OCI-M1 (cell line): ENCODE measurements around the gene TTLL10.
"Not testable (repeated sequence)": the region's sequence is repeated elsewhere in the genome, so short reads cannot be mapped to it uniquely, and the experiment has no call there.

Source experiments
- DNase-seq: peaks from one replicate; lab custom pipeline; 2025; lab: John Stamatoyannopoulos, UW

TTLL10 gene

DNA sequence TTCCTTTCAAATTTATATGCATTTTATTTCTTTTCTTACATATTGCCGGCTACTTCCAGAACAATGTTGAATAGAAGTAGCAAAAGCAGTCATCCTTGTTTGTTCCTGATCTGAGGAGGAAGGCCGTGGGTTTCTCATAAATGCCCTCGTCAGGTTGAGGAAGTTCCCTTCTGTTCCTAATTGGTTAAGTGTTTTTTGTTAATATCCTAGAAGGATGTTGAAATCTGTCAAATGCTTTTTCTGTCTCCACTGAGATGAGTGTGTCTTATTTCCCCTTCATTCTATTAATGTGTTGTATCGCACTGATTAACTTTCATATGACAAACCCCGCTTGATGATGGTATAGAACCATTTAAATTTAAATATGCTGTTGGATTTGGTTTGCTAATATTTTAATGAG is 15.4 kb downstream of the TTLL10 start:
- no peak for DNase-seq

DNA sequence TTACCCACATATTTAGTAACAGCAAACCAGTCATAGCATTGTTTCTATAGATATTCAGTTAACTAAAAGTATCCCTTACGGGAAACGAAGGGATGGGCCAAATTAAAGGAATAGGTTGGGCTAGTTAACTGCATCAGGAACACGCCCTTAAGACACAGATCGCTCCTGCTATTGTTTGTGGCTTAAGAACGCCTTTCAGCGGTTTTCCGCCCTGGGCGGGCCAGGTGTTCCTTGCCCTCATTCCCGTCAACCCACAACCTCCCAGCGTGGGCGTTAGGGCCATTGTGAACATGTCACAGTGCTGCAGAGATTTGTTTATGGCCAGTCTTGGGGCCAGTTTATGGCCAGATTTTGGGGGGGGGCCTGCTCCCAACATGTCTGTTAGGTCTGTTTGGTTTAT is 18.1 kb downstream of the TTLL10 start:
- DNase-seq: no peak

DNA sequence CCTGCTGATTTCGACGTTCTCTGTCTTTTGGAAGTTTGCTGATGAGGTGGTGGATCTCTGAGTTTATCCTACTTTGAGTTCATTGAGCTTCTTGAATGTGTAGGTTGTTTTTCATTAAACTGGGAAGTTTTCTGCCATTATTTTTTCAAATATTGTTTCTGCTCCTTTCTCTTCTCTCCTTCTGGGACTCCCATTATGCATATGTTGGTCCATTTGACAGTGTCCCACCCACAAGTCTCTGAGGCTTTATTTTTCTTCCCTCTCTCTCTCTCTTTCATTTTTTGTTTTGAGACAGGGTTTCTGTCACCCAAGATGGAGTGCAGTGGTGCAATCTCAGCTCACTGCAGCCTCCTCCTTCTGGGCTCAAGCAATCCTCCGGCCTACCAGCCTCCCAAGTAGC is 21.0 kb downstream of the TTLL10 start:
- no peak for DNase-seq

DNA sequence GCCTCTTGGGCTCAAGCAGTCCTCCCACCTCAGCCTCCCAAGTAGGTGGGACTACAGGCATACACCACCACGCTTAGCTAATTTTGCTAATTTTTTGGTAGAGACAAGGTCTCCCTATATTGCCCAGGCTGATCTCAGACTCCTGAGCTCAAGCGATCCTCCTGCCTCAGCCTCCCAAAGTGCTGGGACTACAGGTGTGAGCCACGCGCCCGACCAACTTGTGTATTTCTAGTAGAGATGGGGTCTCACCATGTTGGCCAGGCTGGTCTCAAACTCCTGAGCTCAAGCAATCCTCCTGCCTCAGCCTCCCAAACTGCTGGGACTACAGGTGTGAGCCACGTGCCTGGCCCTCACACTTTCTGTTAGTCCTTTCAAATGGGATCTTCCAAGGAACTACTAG is 22.0 kb downstream of the TTLL10 start:
- DNase-seq: not testable (repeated sequence)

DNA sequence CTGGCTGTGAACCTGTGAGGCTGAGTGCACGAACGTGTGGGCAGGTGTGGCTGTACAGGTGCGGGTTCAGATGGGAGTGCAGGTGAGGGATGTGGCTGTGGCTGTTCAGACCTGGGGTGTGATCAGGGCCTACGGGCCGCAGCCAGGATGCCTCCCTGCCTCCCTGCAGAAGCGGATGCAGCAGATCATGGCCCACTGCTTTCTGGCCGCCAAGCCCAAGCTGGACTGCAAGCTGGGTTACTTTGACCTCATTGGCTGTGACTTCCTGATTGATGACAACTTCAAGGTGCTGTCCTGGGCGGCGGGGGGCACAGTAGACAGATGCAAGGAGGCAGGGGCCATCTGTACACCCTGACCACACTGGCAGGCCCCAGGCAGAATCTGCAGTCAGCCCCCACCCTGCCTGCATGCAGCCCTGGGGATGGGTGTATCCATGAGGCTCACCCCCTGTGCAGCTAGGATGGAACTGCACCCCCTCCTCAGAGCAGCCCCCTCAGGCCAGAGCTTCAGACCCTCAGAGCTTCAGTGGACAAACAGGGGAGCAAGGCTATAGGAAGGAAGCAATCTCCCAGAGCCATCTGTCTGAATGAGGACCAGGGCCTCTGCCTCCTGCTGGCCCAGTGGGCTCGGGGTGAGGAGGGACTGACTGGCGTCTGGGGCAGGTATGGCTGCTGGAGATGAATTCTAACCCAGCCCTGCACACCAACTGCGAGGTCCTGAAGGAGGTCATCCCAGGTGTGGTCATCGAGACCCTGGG is 22.9 kb downstream of the TTLL10 start:
- no peak for DNase-seq

DNA sequence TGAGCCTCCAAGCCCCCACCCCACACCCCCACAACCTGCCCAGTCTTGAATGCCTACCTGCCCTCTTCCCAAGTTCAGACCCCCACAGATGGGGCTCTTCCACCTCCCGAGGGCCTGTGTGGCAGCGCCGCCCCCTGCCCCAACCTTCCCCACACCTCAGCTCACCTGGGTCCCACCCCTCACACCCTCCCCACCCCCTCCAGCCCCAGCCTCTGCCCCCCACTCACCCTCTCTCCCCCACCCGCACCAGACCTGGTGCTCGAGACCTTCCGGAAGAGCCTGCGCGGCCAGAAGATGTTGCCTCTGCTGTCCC is 23.5 kb downstream of the TTLL10 start:
- DNase-seq: no peak

DNA sequence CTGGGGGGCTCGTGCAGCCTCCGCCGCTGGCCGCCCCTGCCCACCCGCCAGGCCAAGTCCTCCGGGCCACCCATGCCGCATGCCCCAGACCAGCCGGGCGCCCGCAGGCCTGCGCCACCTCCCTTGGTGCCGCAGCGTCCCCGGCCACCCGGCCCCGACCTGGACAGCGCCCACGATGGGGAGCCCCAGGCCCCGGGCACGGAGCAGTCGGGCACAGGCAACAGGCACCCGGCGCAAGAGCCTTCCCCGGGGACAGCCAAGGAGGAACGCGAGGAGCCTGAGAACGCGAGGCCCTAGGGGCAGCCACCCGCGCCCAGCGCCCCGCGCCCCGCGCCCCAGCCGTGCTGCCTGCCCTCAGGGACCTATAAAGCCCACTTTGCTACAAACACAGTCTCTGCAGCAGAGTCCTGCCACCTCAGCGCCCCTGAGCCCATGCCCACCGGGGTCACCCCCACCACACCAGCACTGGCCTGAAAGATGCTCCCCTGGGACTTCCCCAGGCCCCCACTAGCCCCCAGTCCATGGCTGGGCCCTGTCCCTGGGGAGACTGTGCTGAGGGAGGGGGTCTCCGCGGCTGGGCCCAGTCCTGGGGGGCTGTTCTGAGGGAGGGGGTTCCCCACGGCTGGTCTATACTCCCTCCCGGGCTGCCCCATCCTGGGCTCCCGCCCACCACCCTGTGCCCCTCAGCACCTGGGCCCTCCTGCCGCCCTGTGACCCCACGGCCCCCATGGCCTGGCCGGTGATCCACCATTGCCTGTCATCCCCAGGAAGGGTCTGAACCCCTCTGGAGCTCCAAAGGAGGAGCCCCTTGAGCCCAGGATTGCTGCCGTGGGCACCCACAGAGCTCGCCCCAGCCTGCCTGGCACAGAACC is 24.1 kb downstream of the TTLL10 start:
- no peak for DNase-seq

DNA sequence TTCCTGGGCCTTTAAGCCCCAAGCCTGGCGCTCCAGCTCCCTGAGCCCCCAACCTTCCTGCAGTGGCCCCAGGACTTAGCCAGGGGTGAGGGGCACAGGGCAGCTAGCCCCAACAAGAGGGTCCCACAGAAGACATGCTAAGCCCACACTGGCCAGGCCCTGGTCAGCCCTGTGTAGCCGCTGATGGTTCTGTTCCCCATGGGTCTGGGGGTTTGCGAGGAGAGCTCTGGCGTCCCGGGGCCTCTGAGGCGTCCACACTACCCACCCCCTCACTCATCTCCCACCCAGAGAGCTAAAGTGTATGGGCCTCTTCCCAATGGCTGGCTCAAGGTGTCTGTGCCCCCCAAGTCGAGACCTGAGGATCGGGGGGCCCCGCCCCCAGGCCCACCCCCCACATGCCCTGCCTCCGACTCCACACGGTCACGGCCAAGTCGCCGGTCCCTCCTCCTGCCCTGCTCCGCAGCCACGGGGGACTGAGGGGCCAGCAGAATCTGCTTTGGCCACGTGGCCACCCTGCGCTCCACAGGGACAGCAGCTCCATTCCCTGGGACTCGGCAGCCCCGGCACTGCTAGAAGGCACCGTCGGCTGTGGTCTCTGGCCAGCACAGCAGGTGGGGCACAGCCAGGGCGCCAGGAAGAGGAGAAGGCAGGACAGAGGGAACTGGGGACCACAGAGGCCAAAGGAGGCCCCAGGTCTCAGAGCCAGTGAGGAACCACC is 24.9 kb downstream of the TTLL10 start:
- no peak for DNase-seq

DNA sequence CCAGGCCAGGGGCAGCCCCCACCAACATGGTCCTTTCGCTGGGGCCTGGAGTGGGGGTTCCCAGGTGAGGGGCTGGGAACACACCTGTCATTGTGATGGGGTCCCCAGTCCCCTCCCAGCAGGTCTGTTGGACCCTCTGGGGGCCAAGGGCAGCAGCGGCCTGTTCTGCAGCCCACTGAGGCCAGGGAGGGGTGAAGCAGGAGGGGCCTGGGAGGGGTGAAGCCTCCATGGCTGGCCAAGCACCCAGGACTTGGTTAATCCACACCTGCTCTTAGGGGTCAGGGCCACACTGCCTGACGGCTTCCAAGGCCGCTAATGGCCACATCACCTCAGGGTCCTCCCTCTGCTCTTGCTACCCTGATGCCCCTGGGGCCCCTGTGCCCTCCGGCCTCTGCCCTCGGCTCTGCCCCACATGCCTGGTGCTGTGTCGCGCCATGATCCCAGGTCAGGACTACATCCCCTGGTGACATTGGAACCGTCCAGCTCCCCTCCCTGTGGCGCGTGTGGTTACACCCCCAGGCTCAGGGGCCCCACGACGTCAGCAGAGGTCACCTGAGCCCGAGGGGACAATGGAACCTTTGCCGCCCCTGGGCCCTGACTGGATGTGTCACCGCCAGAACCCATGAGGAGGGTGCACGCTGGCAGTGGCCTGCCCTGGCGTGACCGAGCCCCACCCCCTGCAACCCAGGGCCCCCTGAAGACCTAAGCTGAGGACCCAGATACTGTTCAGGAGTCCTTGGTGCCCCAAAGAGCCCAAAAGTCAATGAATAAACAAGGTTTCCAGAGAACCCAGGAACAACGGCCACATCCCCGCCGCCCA is 25.7 kb downstream of the TTLL10 start:
- no peak for DNase-seq

DNA sequence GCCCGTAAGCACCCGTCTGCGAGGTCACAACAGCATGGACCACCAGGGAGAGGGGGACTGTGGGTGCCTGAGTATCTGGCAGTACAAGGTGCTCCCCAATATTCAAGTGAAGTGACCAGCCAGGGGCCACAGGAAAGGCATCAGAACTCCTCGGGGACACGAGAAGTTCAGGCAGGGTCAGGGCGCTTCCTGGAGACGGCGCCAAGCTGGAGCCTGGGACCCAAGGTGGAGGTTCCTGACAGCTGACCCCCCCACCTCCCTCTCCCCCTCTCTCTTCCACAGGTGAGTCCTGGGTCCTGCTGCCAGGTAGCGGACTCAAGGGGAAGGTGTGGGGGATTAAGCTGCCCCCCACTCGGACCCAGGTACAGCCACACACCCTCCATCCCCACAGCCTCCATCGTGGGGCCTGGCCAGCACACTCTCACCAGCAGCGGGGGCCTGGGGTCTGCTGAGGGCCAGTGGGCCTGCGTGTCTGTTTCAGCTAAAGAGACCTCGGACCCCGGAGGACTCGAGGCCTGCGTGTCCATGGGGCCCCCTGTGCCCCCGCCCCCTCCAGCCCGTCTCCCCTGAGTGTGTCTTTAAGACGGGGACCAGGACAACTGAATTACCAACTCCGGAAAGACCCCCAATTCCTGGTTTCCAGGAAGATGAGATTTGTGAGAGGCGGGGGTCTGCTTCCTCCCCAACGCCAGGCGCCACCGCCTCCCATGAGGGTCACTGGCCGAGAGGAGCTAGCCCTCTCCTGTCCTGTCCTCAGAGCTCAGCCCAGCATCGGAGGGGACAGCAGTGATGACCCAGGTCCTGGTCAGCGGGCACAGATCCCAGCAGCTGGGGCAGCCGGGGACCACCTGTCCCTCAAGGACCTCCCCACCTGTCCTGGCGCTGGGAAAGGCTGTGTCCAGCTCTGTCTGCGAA is 26.5 kb downstream of the TTLL10 start:
- no peak for DNase-seq

DNA sequence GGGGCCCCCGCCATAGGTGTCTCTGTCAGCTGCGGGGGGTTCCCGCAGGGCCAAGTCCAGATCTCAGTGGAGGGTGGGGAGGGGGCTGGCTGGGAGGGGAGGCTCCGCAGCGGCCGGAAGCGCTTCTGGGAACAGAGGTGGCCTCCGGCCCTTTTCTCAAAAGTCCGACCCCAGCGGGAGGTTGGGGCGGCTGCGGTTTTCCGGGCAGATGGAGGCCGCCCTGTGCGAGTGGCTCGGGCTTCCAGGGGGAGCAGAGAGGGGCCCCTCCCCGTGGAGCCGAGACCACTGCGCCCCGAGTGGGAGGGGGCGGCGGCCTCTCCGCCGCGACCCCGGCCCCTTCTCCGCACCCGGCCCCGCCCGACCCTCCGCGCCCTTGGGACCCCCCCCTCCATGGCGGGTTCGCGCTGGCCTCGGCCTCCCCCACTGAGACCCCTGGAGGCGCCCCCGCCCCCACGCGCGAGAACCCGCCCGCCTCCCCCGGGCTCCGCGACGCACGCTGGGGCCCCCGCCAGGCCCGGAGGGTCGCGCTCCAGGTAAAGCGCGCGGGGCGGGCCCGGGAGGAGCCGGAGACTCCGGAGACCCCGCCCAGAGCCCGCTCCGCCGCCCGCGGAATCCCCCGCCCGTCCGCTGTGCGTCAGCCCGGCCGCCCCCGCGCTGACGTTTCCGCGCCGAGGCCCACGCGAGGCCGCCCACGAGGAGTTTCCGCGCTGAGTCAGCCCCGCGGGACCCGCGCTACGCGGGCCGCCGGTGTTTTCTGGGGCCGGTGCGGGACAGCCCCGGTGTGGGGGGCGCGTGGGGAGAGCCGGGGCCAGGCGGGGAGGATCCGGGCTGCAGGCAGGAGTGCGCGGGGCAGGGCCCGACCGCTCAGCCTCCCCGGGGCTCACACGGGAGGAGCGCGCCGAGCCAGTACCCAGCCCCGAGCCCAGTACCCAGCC is 27.5 kb downstream of the TTLL10 start:
- peak; percentile 22 for DNase-seq

DNA sequence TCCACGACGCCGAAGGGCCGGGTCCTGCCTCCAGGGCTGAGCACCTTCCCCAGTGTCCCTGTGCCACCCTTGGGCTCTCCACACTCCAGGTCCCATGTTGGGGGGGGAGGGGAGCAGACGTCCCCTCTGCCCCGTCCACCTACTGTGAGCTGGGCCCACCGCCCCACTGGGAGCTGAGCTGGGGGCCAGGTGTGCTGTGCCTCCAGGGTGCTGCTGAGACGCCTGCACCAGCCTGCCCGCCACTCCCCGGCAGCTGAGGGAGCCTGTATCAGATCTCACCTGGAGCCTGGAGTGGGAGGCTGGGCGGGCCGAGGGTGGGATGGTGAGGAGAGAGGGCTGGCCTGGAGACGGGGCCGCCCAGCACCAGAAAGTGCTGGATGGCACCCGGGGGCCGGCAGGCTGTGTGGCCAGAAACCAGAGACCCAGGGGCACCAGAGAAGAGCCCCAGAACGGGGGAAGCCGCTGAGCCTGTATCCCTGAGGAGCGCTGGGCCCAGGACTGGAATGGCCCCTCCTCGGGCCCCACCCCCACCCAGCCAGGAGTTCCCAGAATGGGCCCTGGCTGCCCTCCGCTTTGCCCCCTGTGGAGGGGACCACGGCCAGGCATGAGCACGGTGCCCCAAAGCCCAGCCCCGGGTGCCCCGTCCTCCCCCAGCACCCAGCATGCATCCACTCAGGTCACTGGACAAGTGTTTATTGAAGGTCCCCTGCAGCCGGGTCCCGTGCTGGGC is 29.3 kb downstream of the TTLL10 start:
- DNase-seq: no peak

DNA sequence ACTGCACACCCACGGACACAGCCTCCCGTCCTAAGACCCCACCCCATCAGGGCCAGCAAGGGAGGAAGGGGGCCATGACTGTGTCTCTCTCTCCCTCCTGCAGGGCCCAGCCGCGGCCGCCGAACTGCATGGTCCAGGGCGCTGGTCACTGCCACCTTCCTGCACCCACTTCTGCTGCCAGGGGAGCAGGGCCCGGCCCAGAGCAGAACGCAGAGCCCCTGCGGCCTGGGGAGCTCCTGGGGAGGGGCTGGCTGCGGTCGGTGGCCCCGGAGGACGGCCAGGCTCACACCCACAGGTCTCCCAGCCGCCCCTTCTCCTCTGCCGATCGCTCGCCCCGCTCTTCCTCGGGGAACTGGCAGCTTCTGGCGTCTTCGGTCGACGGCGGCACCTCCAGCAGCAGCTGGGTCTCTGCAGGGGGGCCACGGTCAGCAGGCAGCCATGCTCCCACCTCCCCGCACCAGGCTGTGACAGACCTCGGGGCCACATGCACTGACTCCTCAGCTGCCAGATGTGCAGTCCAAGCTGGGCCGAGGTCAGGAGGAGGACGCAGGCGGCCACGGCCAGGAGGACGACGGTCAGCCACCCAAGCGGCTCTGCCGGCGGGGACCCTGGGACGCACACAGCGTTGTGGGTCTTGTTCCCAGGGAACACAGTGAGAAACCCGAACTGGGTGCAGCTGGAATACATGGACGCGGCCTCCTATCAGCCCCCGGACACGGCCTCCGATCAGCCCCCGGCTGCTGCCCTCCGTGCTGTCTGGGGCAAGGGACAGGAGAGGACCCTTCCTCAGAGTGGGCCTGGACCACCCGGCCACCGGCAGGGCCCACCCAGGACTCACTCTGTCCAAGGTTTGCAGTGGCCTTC is 30.1 kb downstream of the TTLL10 start:
- no peak for DNase-seq

DNA sequence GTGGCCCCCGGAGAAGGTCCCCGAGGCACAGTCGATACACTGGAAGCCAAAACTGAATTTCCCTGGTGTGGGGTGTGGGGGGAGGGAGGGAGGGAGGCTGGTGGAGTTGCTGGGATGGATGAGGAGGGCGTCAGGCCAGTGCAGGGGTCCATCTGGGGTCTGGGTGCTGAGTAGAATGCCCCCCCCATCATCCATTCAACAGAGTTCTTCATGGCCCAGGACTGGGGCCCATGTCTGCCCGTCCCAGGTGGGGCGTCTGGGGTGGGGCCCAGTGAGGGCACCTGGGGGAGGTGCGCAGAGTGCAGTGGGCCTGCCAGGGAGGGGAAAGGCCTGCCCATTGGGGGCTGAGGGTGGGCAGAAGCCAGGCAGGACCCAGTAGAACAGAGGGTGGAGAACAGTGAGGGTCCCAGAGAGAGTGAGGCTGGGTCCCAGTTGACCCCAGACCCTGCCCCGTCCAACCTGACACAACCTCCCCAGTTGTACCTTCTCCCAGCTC is 30.8 kb downstream of the TTLL10 start:
- no peak for DNase-seq

DNA sequence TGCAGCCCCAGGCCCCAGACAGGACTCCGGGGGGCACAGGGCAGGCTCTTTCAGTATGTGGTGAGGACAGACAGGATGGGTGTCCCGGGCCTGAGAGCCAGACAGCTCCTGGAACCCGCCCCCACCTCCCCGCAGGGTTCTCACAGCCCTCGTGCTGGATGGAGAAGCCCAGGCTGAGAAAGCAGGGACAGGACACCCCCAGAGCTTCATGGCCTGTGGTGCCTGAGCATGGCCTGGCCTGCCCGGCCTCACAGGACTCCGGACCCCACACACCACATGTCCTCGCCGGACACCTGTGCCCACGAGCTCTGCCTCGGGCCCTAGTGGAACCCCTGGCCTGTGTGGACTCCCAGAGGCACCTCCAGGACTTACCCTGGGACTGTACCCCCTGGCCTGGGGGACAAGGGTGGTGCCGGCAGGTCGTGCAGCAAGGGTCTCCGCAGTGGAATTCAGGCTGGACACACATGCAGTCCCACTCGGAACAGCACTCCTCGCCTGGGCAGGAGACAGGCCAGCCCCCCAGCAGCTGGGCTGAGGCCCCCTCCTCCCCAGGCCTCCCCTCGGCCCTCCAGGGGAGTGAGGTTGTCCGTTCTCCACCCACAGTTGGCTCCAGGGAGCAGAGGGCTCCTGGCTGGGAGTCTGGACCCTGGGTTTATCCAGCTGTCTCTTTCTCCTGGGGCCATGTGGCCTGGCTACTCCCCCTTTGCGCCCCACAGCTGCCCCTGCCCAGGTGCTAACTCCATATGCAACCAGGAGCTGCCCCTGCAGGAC is 31.5 kb downstream of the TTLL10 start:
- DNase-seq: no peak

DNA sequence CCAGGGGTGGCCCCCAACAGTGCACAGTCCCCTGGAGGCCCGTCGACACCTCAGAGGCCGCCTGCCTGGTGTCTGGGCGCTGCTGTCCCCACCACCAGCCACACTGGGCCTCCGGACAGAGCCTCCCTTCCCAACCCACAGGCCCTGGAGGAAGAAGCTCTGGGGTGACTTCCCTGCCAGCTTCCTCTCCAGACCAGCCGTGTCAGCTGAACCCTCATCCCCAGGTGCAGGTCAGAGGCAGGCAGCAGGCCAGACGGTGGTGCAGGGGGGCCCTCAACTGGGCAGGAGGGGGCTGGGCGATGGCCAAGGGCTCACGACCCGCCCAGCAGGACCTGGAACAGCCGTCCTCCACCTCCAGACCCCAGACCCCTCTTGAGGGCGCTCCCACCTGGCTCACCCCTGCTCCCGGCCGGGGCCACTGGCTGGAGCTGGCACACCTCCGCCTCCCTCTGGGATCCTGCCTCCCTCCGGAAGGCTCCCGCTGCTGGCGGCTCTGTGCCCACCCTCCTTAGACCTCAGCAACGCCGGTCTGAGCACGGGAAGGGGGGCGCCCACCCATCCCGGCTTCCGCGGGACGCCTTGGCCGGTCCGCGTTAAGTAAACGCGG is 32.2 kb downstream of the TTLL10 start:
- no peak for DNase-seq
